A673 (cell line): ENCODE measurements around the gene HAPLN2. TPM values are rescaled to one million over a fixed set of nuclear protein-coding genes. Genes with fewer than 3 reads are reported as not detected.

ENCODE experiments used
- BruUV-seq: library from RNA; stranded (reverse); fragments of 400-500 nt; replicated peaks from 2 replicates; lab custom pipeline; 2021; lab: Mats Ljungman, UMichigan
- CTCF ChIA-PET: fragments of 300-600 bp; sonication (Branson Sonifier 250); formaldehyde crosslinking; loops from one replicate; lab custom pipeline; 2022; ENCODE audit warnings: antibody characterized with exemption; lab: Charles Lee
- POLR2A ChIA-PET: fragments of 300-600 bp; sonication (Branson Sonifier 250); formaldehyde crosslinking; loops from one replicate; lab custom pipeline; 2022; ENCODE audit warnings: antibody characterized with exemption; ENCODE audit not compliant: low non-redundant PET; lab: Charles Lee
- DNase-seq: peaks from one replicate; pipeline ENCODE4 v3.0.0-alpha.2; 2015; ENCODE audit warnings: low spot score
- H3K27ac ChIP-seq: fragments of 200-600 bp; sonication (generic); 2 replicates; pipeline ENCODE4 v1.5.1; 2016; ENCODE audit warnings: mixed run types, low read depth, mild to moderate bottlenecking, mixed read lengths, antibody characterized with exemption, low read length; ENCODE audit not compliant: poor library complexity, severe bottlenecking
- H3K27me3 ChIP-seq: fragments of 200-600 bp; sonication (generic); replicated peaks from 2 replicates; pipeline ENCODE4 v1.6.1; 2017; ENCODE audit warnings: mixed run types, low read depth, mild to moderate bottlenecking, mixed read lengths, antibody characterized with exemption, low read length; ENCODE audit not compliant: insufficient read depth, poor library complexity
- H3K36me3 ChIP-seq: fragments of 200-600 bp; sonication (generic); 2 replicates; pipeline ENCODE4 v1.6.1; 2016; ENCODE audit warnings: mixed run types, mild to moderate bottlenecking, mixed read lengths, antibody characterized with exemption, low read length; ENCODE audit not compliant: insufficient read depth, poor library complexity, severe bottlenecking
- H3K4me1 ChIP-seq: fragments of 200-600 bp; sonication (generic); 2 replicates; pipeline ENCODE4 v1.6.1; 2017; ENCODE audit warnings: mixed run types, mild to moderate bottlenecking, mixed read lengths, antibody characterized with exemption, low read length; ENCODE audit not compliant: insufficient read depth, poor library complexity, severe bottlenecking
- H3K4me3 ChIP-seq: fragments of 200-600 bp; sonication (generic); 2 replicates; pipeline ENCODE4 v1.5.1; 2016; ENCODE audit warnings: low read depth, mixed run types, mild to moderate bottlenecking, mixed read lengths, low read length; ENCODE audit not compliant: poor library complexity, severe bottlenecking
- H3K9me3 ChIP-seq: fragments of 200-600 bp; sonication (generic); 2 replicates; pipeline ENCODE4 v1.6.1; 2016; ENCODE audit warnings: mixed run types, low read depth, mild to moderate bottlenecking, mixed read lengths, antibody characterized with exemption, low read length; ENCODE audit not compliant: poor library complexity, severe bottlenecking
- CTCF ChIP-seq: fragments of 300-800, 200-600 bp; sonication (generic); conservative IDR thresholded peaks from 2 replicates; pipeline ENCODE4 v1.5.1; 2017; ENCODE audit warnings: low read depth, mild to moderate bottlenecking, antibody characterized with exemption, low read length, moderate library complexity, mixed read lengths
- EZH2 ChIP-seq: fragments of 200-600 bp; sonication (generic); IDR thresholded peaks from 2 replicates; pipeline ENCODE4 v1.6.1; 2017; ENCODE audit warnings: borderline replicate concordance, low read depth, mild to moderate bottlenecking, mixed read lengths, antibody characterized with exemption, low read length; ENCODE audit not compliant: poor library complexity, severe bottlenecking
- intact Hi-C: fragments of 100-400 bp; cut with micrococcal nuclease; formaldehyde crosslinking; loops from one replicate; pipeline ENCODE4 v1.10.0; 2022; ENCODE audit not compliant: unreplicated experiment
- total RNA-seq: library from RNA; stranded (reverse); gene quantifications from 2 replicates; pipeline ENCODE4 v1.2.3, GENCODE V29; 2021

Gene HAPLN2
- total RNA-seq, 1 experiment from 2014 or later, result not detected

GRCh38 chr1:156645666-156646065 is 26.5 kb downstream of the HAPLN2 start:
- peaks cover 4% of the 10 kb centered on the region for H3K4me1 ChIP-seq
- TF ChIP-seq CTCF (no peak), EZH2 (no peak)
- H3K27me3 ChIP-seq, result peaks cover 100% of the 10 kb centered on the region
- no peaks in the 10 kb centered on the region for H3K9me3 ChIP-seq
- ChIA-PET POLR2A (no interaction called here), CTCF (interaction anchor here (0.6 kb wide), 1 partner anchor 287 kb away, joined by 5 read pairs; no protein-coding TSS in a partner anchor)
- no peaks in the 10 kb centered on the region for H3K36me3 ChIP-seq
- no peak overlapping the region for H3K4me3 ChIP-seq
- intact Hi-C loops, result no loop called here
- no peak overlapping the region for H3K27ac ChIP-seq
- BruUV-seq, result no TSS peak
- DNase-seq, result no peak

GRCh38 chr1:156646738-156647211 is 27.6 kb downstream of the HAPLN2 start:
- H3K27me3 ChIP-seq, result peaks cover 100% of the 10 kb centered on the region
- BruUV-seq, result no TSS peak
- no peak for DNase-seq

GRCh38 chr1:156647351-156647750 is 28.1 kb downstream of the HAPLN2 start:
- Histone ChIP-seq H3K27ac (no peak overlapping the region), H3K27me3 (peaks cover 100% of the 10 kb centered on the region)

More at GRCh38 chr1:156646738-156647211, 27.6 kb downstream of the HAPLN2 start:
- Histone ChIP-seq H3K27ac (no peak overlapping the region), H3K4me3 (no peak overlapping the region), H3K4me1 (peaks cover 4% of the 10 kb centered on the region), H3K9me3 (no peaks in the 10 kb centered on the region), H3K36me3 (no peaks in the 10 kb centered on the region)
- CTCF ChIA-PET, result interaction anchor here (0.7 kb wide), 1 partner anchor 10 kb away, joined by 3 read pairs; no protein-coding TSS in a partner anchor
- no peak for TF ChIP-seq EZH2
- TF ChIP-seq CTCF, result no peak
- intact Hi-C loops, result no loop called here
- POLR2A ChIA-PET, result no interaction called here

More at GRCh38 chr1:156647351-156647750, 28.1 kb downstream of the HAPLN2 start:
- no TSS peak for BruUV-seq
- intact Hi-C loops, result no loop called here
- Histone ChIP-seq H3K4me1 (no peaks in the 10 kb centered on the region), H3K36me3 (no peaks in the 10 kb centered on the region), H3K4me3 (no peak overlapping the region), H3K9me3 (no peaks in the 10 kb centered on the region)
- POLR2A ChIA-PET, result no interaction called here
- CTCF ChIA-PET, result interaction anchor here (0.7 kb wide), 1 partner anchor 9 kb away, joined by 3 read pairs; no protein-coding TSS in a partner anchor
- TF ChIP-seq EZH2, result no peak
- TF ChIP-seq CTCF, result no peak
- no peak for DNase-seq
